GM23338 (cell line): Measurements from ENCODE around the gene UGT1A10. TPM values are rescaled to one million over a fixed set of nuclear protein-coding genes. Genes with fewer than 3 reads are reported as not detected.

Experiments
- ATAC-seq: fragments of 200-7000 bp; cut with Tn5 transposase; 3 replicates; pipeline ENCODE4 v1.9.1; 2020
- DNase-seq: peaks from one replicate; pipeline ENCODE4 v3.0.0-alpha.2; 2015; ENCODE audit warnings: low spot score
- H2AFZ ChIP-seq: fragments of 200-600 bp; sonication (generic); 2 replicates; pipeline ENCODE4 v1.8.0; 2016; ENCODE audit warnings: antibody characterized with exemption, mild to moderate bottlenecking, moderate library complexity
- H3F3A ChIP-seq: fragments of 200-600 bp; sonication (generic); replicated peaks from 2 replicates; pipeline ENCODE4 v1.8.0; 2017; ENCODE audit warnings: antibody characterized with exemption, mixed run types, low read depth
- H3K27ac ChIP-seq: fragments of 200-600 bp; sonication (generic); 2 replicates; pipeline ENCODE4 v1.6.1; 2016; ENCODE audit warnings: low read depth
- H3K27me3 ChIP-seq: fragments of 200-600 bp; sonication (generic); 2 replicates; pipeline ENCODE4 v1.8.0; 2016; ENCODE audit warnings: mild to moderate bottlenecking, mixed run types, moderate library complexity; ENCODE audit not compliant: insufficient read depth
- H3K36me3 ChIP-seq: fragments of 200-600 bp; sonication (generic); 2 replicates; pipeline ENCODE4 v1.8.0; 2016; ENCODE audit warnings: mild to moderate bottlenecking; ENCODE audit not compliant: insufficient read depth
- H3K4me1 ChIP-seq: fragments of 200-600 bp; sonication (generic); 2 replicates; pipeline ENCODE4 v1.8.0; 2016; ENCODE audit warnings: mild to moderate bottlenecking, moderate library complexity; ENCODE audit not compliant: insufficient read depth
- H3K4me2 ChIP-seq: fragments of 200-600 bp; sonication (generic); 2 replicates; pipeline ENCODE4 v1.7.1; 2017; ENCODE audit warnings: mixed run types
- H3K4me3 ChIP-seq: fragments of 200-600 bp; sonication (generic); 2 replicates; pipeline ENCODE4 v1.6.1; 2016; ENCODE audit warnings: mixed run types
- H3K79me2 ChIP-seq: fragments of 200-600 bp; sonication (generic); replicated peaks from 2 replicates; pipeline ENCODE4 v1.8.0; 2017; ENCODE audit warnings: mild to moderate bottlenecking; ENCODE audit not compliant: insufficient read depth
- H3K9me2 ChIP-seq: fragments of 200-600 bp; sonication (generic); 2 replicates; pipeline ENCODE4 v1.8.0; 2017; ENCODE audit not compliant: insufficient read depth
- H4K20me1 ChIP-seq: fragments of 200-600 bp; sonication (generic); replicated peaks from 2 replicates; pipeline ENCODE4 v1.8.0; 2017; ENCODE audit warnings: mild to moderate bottlenecking; ENCODE audit not compliant: insufficient read depth
- H3K27ac Mint-ChIP-seq: 2 replicates; pipeline ENCODE4 v1.8.0; 2020; ENCODE audit warnings: inconsistent platforms, mild to moderate bottlenecking, moderate library complexity, mixed read lengths
- H3K27me3 Mint-ChIP-seq: 3 replicates; pipeline ENCODE4 v1.8.0; 2022; ENCODE audit warnings: low read depth, mild to moderate bottlenecking, moderate library complexity, mixed read lengths, inconsistent platforms; ENCODE audit not compliant: insufficient read depth, poor library complexity
- H3K36me3 Mint-ChIP-seq: 3 replicates; pipeline ENCODE4 v1.8.0; 2021; ENCODE audit warnings: low read depth, mild to moderate bottlenecking, inconsistent platforms, moderate library complexity, mixed read lengths
- H3K4me1 Mint-ChIP-seq: 3 replicates; pipeline ENCODE4 v1.8.0; 2020; ENCODE audit warnings: mild to moderate bottlenecking, inconsistent platforms, mixed read lengths
- H3K4me3 Mint-ChIP-seq: 3 replicates; pipeline ENCODE4 v1.8.0; 2021; ENCODE audit warnings: moderate library complexity, mild to moderate bottlenecking, inconsistent platforms, mixed read lengths
- H3K9me3 Mint-ChIP-seq: 3 replicates; pipeline ENCODE4 v1.8.0; 2020; ENCODE audit warnings: moderate library complexity, mild to moderate bottlenecking, inconsistent platforms, mixed read lengths
- CREB1 ChIP-seq: fragments of 250-450 bp; sonication (Bioruptor Pico); IDR thresholded peaks from 2 replicates; pipeline ENCODE4 v1.5.0; 2020; ENCODE audit warnings: low read depth, mild to moderate bottlenecking, moderate library complexity
- CTCF ChIP-seq, 2 experiments: fragments of 200-600 bp in 1 of 2; sonication (generic) in 1 of 2; conservative IDR thresholded peaks; 2 replicates each; pipeline versions ENCODE4 v1.5.1 to v1.6.1; 2016 to 2017; ENCODE audit warnings: antibody characterized with exemption in 2 of 2, low read depth in 2 of 2, mild to moderate bottlenecking in 2 of 2, moderate library complexity in 1 of 2
- EZH2 ChIP-seq: fragments of 200-600 bp; sonication (generic); IDR thresholded peaks from one replicate; pipeline ENCODE4 v1.8.0; 2017; ENCODE audit warnings: antibody characterized with exemption, mild to moderate bottlenecking, low read depth; ENCODE audit not compliant: unreplicated experiment
- NANOG ChIP-seq: IDR thresholded peaks from 2 replicates; pipeline ENCODE4 v1.6.1; 2016; ENCODE audit warnings: antibody characterized with exemption, borderline replicate concordance
- ZNF462 ChIP-seq: fragments of 250-450 bp; sonication (Bioruptor Pico); IDR thresholded peaks from 2 replicates; pipeline ENCODE4 v1.5.0; 2020; ENCODE audit warnings: mild to moderate bottlenecking, moderate library complexity
- polyA plus RNA-seq: library from polyadenylated mRNA; unstranded; fragments of >200 nt; fragmentation: Nextera tagmentation; extraction: Ambion mirVana; gene quantifications from 2 replicates; pipeline ENCODE4 v1.2.1, GENCODE V29; 2016
- total RNA-seq: library from RNA; depleted of rRNA; stranded (reverse); fragments of >200 nt; shearing (Covaris generic); gene quantifications from 2 replicates; pipeline ENCODE4 v1.2.3, GENCODE V29; 2014

The UGT1A10 gene
- total and polyA plus RNA-seq, 2 experiments from 2014 or later = not detected

- Histone ChIP-seq H3K9me2 (no peaks in the 10 kb centered on the region; the same call in none of the 2 replicates), H3F3A (no peaks in the 10 kb centered on the region), H3K27me3 (no peaks in the 10 kb centered on the region), H3K36me3 (no peaks in the 10 kb centered on the region), H4K20me1 (no peaks in the 10 kb centered on the region), H2AFZ (no peak overlapping the region), H3K4me3 (no peak overlapping the region), H3K4me1 (no peaks in the 10 kb centered on the region), H3K4me2 (no peak overlapping the region), H3K27ac (no peak overlapping the region), H3K79me2 (no peaks in the 10 kb centered on the region)
- no peak for DNase-seq
- H3K4me1 Mint-ChIP-seq = no peaks in the 10 kb centered on the region
- no peak overlapping the region for H3K27ac Mint-ChIP-seq
- ATAC-seq = no peak
- TF ChIP-seq NANOG (no peak), CREB1 (CRISPR knock-in tag) (no peak), EZH2 (no peak), ZNF462 (CRISPR knock-in tag) (no peak), CTCF (conservative IDR thresholded peaks at IDR 0.05; ENCODE audit: low read depth in 2 of 2) (peak; percentile 17 to 18; a peak in 1 of 4 replicates)
- H3K9me3 Mint-ChIP-seq = peaks cover 11% of the 10 kb centered on the region; the same call in 2 of the 3 replicates
- H3K36me3 Mint-ChIP-seq = no peaks in the 10 kb centered on the region
- H3K27me3 Mint-ChIP-seq = peaks cover 2% of the 10 kb centered on the region
- no peak overlapping the region for H3K4me3 Mint-ChIP-seq
Measured at GRCh38 chr2:233807215-233807865, 171.1 kb downstream of the UGT1A10 start.
